ENCODE measurements around the gene TMEM31.

GRCh38 chrX:103699243-103699642 lies 11.5 kb upstream of the TMEM31 start:
- no peak for TF ChIP-seq EP300 (IDR thresholded peaks at IDR 0.05)
- TF ChIP-seq POLR2A (IDR thresholded peaks at IDR 0.05; ENCODE audit: low read depth), result no peak

Measured in esophagus muscularis mucosa (tissue), 2 donors.